Muscle of back (tissue), 11 donors: Measurements from ENCODE around the gene TMEM253. TPM values are rescaled to one million over a fixed set of nuclear protein-coding genes. Genes with fewer than 3 reads are reported as not detected.
A peak's percentile ranks its signal among the peaks of the same experiment; 100 is the strongest.

Experiments used
- DNase-seq, 3 donors: peaks; one replicate each; pipeline versions ENCODE4 v3.0.0 to v3.0.0-alpha.2; 2013
- polyA plus RNA-seq, 10 donors: library from polyadenylated mRNA; unstranded; fragments of 120-200 nt; gene quantifications; one replicate each; pipeline ENCODE4 v1.2.1, GENCODE V29; 2013; ENCODE audit not compliant: insufficient read length in 10 of 10

TMEM253 gene
- polyA plus RNA-seq, 10 donors: 0.29 to 0.91 (median 0.58) TPM

GRCh38 chr14:21103710-21104447 lies 3.0 kb downstream of the TMEM253 start:
- DNase-seq: peak; percentile 96 to 99 (median 97)

GRCh38 chr14:21104448-21105060 lies 3.7 kb downstream of the TMEM253 start:
- peak; percentile 75 to 92 (median 78) for DNase-seq

- DNase-seq: no peak
Observed at GRCh38 chr14:21105095-21105494, 4.2 kb downstream of the TMEM253 start.

GRCh38 chr14:21106176-21106497 lies 5.3 kb downstream of the TMEM253 start:
- no peak for DNase-seq

- peak; percentile 73 to 92 (median 87) for DNase-seq
Observed at GRCh38 chr14:21106498-21107282, 5.8 kb downstream of the TMEM253 start.

- no peak for DNase-seq
Observed at GRCh38 chr14:21107283-21107800, 6.5 kb downstream of the TMEM253 start.

- no peak for DNase-seq
Observed at GRCh38 chr14:21108791-21109190, 7.9 kb downstream of the TMEM253 start.

GRCh38 chr14:21109377-21110138 lies 8.7 kb downstream of the TMEM253 start:
- DNase-seq: no peak

- DNase-seq: no peak
Observed at GRCh38 chr14:21112255-21112654, 11.4 kb downstream of the TMEM253 start.

- DNase-seq: no peak
Observed at GRCh38 chr14:21113369-21113768, 12.5 kb downstream of the TMEM253 start.

- DNase-seq: no peak
Observed at GRCh38 chr14:21118933-21119332, 18.1 kb downstream of the TMEM253 start.

GRCh38 chr14:21120686-21121085 lies 19.8 kb downstream of the TMEM253 start:
- DNase-seq: no peak

GRCh38 chr14:21121122-21121521 lies 20.3 kb downstream of the TMEM253 start:
- DNase-seq: no peak

- no peak for DNase-seq
Observed at GRCh38 chr14:21123429-21123828, 22.6 kb downstream of the TMEM253 start.

GRCh38 chr14:21133901-21134300 lies 33.0 kb downstream of the TMEM253 start:
- no peak for DNase-seq

GRCh38 chr14:21136024-21136423 lies 35.2 kb downstream of the TMEM253 start:
- peak in 1 of 3 donors; percentile 3 for DNase-seq

- DNase-seq: no peak
Observed at GRCh38 chr14:21142357-21142756, 41.5 kb downstream of the TMEM253 start.

GRCh38 chr14:21145437-21145836 lies 44.6 kb downstream of the TMEM253 start:
- DNase-seq: no peak

- no peak for DNase-seq
Observed at GRCh38 chr14:21149641-21150367, 48.9 kb downstream of the TMEM253 start.
